ENCODE measurements around the gene INS. TPM values are rescaled to one million over a fixed set of nuclear protein-coding genes. Genes with fewer than 3 reads are reported as not detected.

Gene INS
- total and polyA plus RNA-seq, 2 of the 13 experiments (the other 11 are each of a cell fraction or from before 2014, with no cell fraction given): not detected

- no peak for TF ChIP-seq PLSCR1 (CRISPR knock-in tag; IDR thresholded peaks at IDR 0.05; ENCODE audit: borderline replicate concordance)
- peak; percentile 12; the same call in 1 of the 2 replicates for TF ChIP-seq ZSCAN25 (CRISPR knock-in tag; IDR thresholded peaks at IDR 0.05)
- TF ChIP-seq, protein P1, sequence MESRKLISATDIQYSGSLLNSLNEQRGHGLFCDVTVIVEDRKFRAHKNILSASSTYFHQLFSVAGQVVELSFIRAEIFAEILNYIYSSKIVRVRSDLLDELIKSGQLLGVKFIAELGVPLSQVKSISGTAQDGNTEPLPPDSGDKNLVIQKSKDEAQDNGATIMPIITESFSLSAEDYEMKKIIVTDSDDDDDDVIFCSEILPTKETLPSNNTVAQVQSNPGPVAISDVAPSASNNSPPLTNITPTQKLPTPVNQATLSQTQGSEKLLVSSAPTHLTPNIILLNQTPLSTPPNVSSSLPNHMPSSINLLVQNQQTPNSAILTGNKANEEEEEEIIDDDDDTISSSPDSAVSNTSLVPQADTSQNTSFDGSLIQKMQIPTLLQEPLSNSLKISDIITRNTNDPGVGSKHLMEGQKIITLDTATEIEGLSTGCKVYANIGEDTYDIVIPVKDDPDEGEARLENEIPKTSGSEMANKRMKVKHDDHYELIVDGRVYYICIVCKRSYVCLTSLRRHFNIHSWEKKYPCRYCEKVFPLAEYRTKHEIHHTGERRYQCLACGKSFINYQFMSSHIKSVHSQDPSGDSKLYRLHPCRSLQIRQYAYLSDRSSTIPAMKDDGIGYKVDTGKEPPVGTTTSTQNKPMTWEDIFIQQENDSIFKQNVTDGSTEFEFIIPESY (CRISPR knock-in tag; IDR thresholded peaks at IDR 0.05): peak; percentile 67; the same call in 1 of the 2 replicates
- TF ChIP-seq PAF1 (CRISPR knock-in tag; IDR thresholded peaks at IDR 0.05): peak; percentile 94
- peak; percentile 12; the same call in 1 of the 2 replicates for TF ChIP-seq ZNF724P (CRISPR knock-in tag; IDR thresholded peaks at IDR 0.05; ENCODE audit: borderline replicate concordance)
- no peak for TF ChIP-seq NFE2 (CRISPR knock-in tag; IDR thresholded peaks at IDR 0.05)
- TF ChIP-seq ZNF275 (CRISPR knock-in tag; IDR thresholded peaks at IDR 0.05; ENCODE audit: borderline replicate concordance): no peak
- TF ChIP-seq, protein P2, sequence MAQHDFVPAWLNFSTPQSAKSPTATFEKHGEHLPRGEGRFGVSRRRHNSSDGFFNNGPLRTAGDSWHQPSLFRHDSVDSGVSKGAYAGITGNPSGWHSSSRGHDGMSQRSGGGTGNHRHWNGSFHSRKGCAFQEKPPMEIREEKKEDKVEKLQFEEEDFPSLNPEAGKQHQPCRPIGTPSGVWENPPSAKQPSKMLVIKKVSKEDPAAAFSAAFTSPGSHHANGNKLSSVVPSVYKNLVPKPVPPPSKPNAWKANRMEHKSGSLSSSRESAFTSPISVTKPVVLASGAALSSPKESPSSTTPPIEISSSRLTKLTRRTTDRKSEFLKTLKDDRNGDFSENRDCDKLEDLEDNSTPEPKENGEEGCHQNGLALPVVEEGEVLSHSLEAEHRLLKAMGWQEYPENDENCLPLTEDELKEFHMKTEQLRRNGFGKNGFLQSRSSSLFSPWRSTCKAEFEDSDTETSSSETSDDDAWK (CRISPR knock-in tag; IDR thresholded peaks at IDR 0.05): no peak
- TF ChIP-seq HNF1A (IDR thresholded peaks at IDR 0.05; ENCODE audit: low read depth): no peak
- no peak for TF ChIP-seq HNF1A (CRISPR knock-in tag; IDR thresholded peaks at IDR 0.05; ENCODE audit: borderline replicate concordance)
- TF ChIP-seq GMEB1 (CRISPR knock-in tag; IDR thresholded peaks at IDR 0.05; ENCODE audit: borderline replicate concordance): 0 out of 2 replicates have a peak, but pooled peaks have one; percentile 4
Measured at GRCh38 chr11:2129699-2130366, 31.2 kb downstream of the INS start (continued).

All from HepG2 (cell line).